Measurements from ENCODE around the gene TRPC4. TPM values are rescaled to one million over a fixed set of nuclear protein-coding genes. Genes with fewer than 3 reads are reported as not detected.

TRPC4 gene
- polyA plus RNA-seq, 3 donors = not detected

- H3K27ac Mint-ChIP-seq = no peak overlapping the region
These were observed 188.1 kb downstream of the TRPC4 start for GRCh38 chr13:37681281-37682032.

GRCh38 chr13:37680137-37680536 lies 189.4 kb downstream of the TRPC4 start:
- no peaks in the 10 kb centered on the region for H3K4me1 Mint-ChIP-seq
- H4K20me1 ChIP-seq (ENCODE audit: insufficient read depth, low read length) = no peaks in the 10 kb centered on the region
- no peak overlapping the region for H3K9ac ChIP-seq (ENCODE audit: insufficient read depth, low read length, poor library complexity, severe bottlenecking)
- H3K36me3 ChIP-seq (replicated peaks in 1 of 2; ENCODE audit: control insufficient read depth in 1 of 2, insufficient read depth in 2 of 2, low read length in 2 of 2) = no peaks in the 10 kb centered on the region
- H3K4me3 ChIP-seq (replicated peaks in 1 of 3; ENCODE audit: low read depth in 2 of 3, low read length in 3 of 3) = no peak overlapping the region
- no peak for TF ChIP-seq CTCF (IDR thresholded peaks at IDR 0.05)
- 100% methylated on average over 1 of the region's 5 CpGs for WGBS (ENCODE audit: insufficient coverage)
- H3K79me2 ChIP-seq (ENCODE audit: insufficient read depth, low read length) = no peaks in the 10 kb centered on the region
- no peak overlapping the region for H2AFZ ChIP-seq (ENCODE audit: insufficient read depth, low read depth, low read length, poor library complexity, severe bottlenecking)
- H3K9me3 ChIP-seq (replicated peaks in 1 of 2; ENCODE audit: control insufficient read depth in 1 of 2, insufficient read depth in 1 of 2, low read length in 2 of 2) = peaks cover 0 to 3% of the 10 kb centered on the region in 2 donors
- H3K4me2 ChIP-seq (replicated peaks; ENCODE audit: extremely low read depth, low read length, poor library complexity, severe bottlenecking) = no peak overlapping the region
- DNase-seq = no peak
- peaks cover 0 to 3% (median 0%) of the 10 kb centered on the region in 7 donors for H3K9me3 Mint-ChIP-seq
- intact Hi-C loops (cut with micrococcal nuclease) = no loop called here
- no peaks in the 10 kb centered on the region for H3K36me3 Mint-ChIP-seq
- no peaks in the 10 kb centered on the region for H3K27me3 Mint-ChIP-seq (ENCODE audit: low read depth in 3 of 3)
- H3K27ac Mint-ChIP-seq = no peak overlapping the region
- no peak overlapping the region for H3K4me3 Mint-ChIP-seq
- H3K4me1 ChIP-seq (ENCODE audit: control insufficient read depth in 1 of 2, insufficient read depth in 2 of 2, low read length in 2 of 2) = no peaks in the 10 kb centered on the region
- H3K27ac ChIP-seq (ENCODE audit: low read depth in 1 of 2, low read length in 2 of 2) = no peak overlapping the region
- H3K27me3 ChIP-seq (ENCODE audit: control insufficient read depth in 2 of 2, insufficient read depth in 2 of 2, low read length in 2 of 2) = no peaks in the 10 kb centered on the region

More at GRCh38 chr13:37681281-37682032, 188.1 kb downstream of the TRPC4 start:
- H4K20me1 ChIP-seq (ENCODE audit: insufficient read depth, low read length) = no peaks in the 10 kb centered on the region
- no peaks in the 10 kb centered on the region for H3K4me1 ChIP-seq (ENCODE audit: control insufficient read depth in 1 of 2, insufficient read depth in 2 of 2, low read length in 2 of 2)
- Mint-ChIP-seq H3K4me1 (no peaks in the 10 kb centered on the region), H3K9me3 (peaks cover 0 to 1% (median 0%) of the 10 kb centered on the region in 7 donors), H3K4me3 (no peak overlapping the region), H3K27me3 (ENCODE audit: low read depth in 3 of 3) (no peaks in the 10 kb centered on the region), H3K36me3 (no peaks in the 10 kb centered on the region)
- no peak overlapping the region for H3K9ac ChIP-seq (ENCODE audit: insufficient read depth, low read length, poor library complexity, severe bottlenecking)
- H3K36me3 ChIP-seq (replicated peaks in 1 of 2; ENCODE audit: control insufficient read depth in 1 of 2, insufficient read depth in 2 of 2, low read length in 2 of 2) = no peaks in the 10 kb centered on the region
- H3K79me2 ChIP-seq (ENCODE audit: insufficient read depth, low read length) = no peaks in the 10 kb centered on the region
- WGBS (ENCODE audit: insufficient coverage) = 54% methylated on average over 4 of the region's 6 CpGs
- H3K4me3 ChIP-seq (replicated peaks in 1 of 3; ENCODE audit: low read depth in 2 of 3, low read length in 3 of 3) = no peak overlapping the region
- H3K27ac ChIP-seq (ENCODE audit: low read depth in 1 of 2, low read length in 2 of 2) = no peak overlapping the region
- intact Hi-C loops (cut with micrococcal nuclease) = no loop called here
- no peaks in the 10 kb centered on the region for H3K9me3 ChIP-seq (replicated peaks in 1 of 2; ENCODE audit: control insufficient read depth in 1 of 2, insufficient read depth in 1 of 2, low read length in 2 of 2)
- no peak for TF ChIP-seq CTCF (IDR thresholded peaks at IDR 0.05)
- no peak overlapping the region for H2AFZ ChIP-seq (ENCODE audit: insufficient read depth, low read depth, low read length, poor library complexity, severe bottlenecking)
- no peak for DNase-seq
- no peak overlapping the region for H3K4me2 ChIP-seq (replicated peaks; ENCODE audit: extremely low read depth, low read length, poor library complexity, severe bottlenecking)
- H3K27me3 ChIP-seq (ENCODE audit: control insufficient read depth in 2 of 2, insufficient read depth in 2 of 2, low read length in 2 of 2) = no peaks in the 10 kb centered on the region

All from CD14-positive monocyte (primary cell).